HL-60 (cell line): Measurements from ENCODE around the gene PRKCE.

Source experiments
- DNase-seq, 2 experiments: peaks; one replicate each; pipeline ENCODE4 v3.0.0-alpha.2; 2010 to 2020; ENCODE audit warnings: low read depth in 1 of 2, low spot score in 1 of 2
- H3K27ac ChIP-seq: fragments of 250-450 bp; sonication (Bioruptor Pico); replicated peaks from 2 replicates; pipeline ENCODE4 v1.5.1; 2020; ENCODE audit warnings: mild to moderate bottlenecking, moderate library complexity
- H3K27me3 ChIP-seq: fragments of 250-450 bp; sonication (Bioruptor Pico); 2 replicates; pipeline ENCODE4 v1.5.1; 2021; ENCODE audit warnings: mild to moderate bottlenecking, moderate library complexity; ENCODE audit not compliant: insufficient read depth, poor library complexity, severe bottlenecking
- H3K4me3 ChIP-seq: replicated peaks from 2 replicates; pipeline ENCODE4 v1.5.1; 2011; ENCODE audit warnings: mild to moderate bottlenecking, control low read depth, low read length; ENCODE audit not compliant: insufficient read depth
- CTCF ChIP-seq: IDR thresholded peaks from one replicate; pipeline ENCODE4 v1.5.1; 2011; ENCODE audit warnings: low read length, control low read depth, inconsistent platforms; ENCODE audit not compliant: insufficient read depth
- GABPA ChIP-seq: IDR thresholded peaks from 2 replicates; pipeline ENCODE4 v1.6.1; 2012; ENCODE audit warnings: low read depth
- POLR2AphosphoS5 ChIP-seq: IDR thresholded peaks from 2 replicates; pipeline ENCODE4 v1.6.1; 2012; ENCODE audit warnings: low read depth
- SPI1 ChIP-seq: IDR thresholded peaks from 2 replicates; pipeline ENCODE4 v1.6.1; 2012; ENCODE audit warnings: low read depth, mild to moderate bottlenecking, borderline replicate concordance
- TF ChIP-seq, protein P1 (sequence below): IDR thresholded peaks from 2 replicates; pipeline ENCODE4 v1.6.1; 2012; ENCODE audit warnings: low read depth; ENCODE audit not compliant: insufficient replicate concordance

The PRKCE gene

DNA sequence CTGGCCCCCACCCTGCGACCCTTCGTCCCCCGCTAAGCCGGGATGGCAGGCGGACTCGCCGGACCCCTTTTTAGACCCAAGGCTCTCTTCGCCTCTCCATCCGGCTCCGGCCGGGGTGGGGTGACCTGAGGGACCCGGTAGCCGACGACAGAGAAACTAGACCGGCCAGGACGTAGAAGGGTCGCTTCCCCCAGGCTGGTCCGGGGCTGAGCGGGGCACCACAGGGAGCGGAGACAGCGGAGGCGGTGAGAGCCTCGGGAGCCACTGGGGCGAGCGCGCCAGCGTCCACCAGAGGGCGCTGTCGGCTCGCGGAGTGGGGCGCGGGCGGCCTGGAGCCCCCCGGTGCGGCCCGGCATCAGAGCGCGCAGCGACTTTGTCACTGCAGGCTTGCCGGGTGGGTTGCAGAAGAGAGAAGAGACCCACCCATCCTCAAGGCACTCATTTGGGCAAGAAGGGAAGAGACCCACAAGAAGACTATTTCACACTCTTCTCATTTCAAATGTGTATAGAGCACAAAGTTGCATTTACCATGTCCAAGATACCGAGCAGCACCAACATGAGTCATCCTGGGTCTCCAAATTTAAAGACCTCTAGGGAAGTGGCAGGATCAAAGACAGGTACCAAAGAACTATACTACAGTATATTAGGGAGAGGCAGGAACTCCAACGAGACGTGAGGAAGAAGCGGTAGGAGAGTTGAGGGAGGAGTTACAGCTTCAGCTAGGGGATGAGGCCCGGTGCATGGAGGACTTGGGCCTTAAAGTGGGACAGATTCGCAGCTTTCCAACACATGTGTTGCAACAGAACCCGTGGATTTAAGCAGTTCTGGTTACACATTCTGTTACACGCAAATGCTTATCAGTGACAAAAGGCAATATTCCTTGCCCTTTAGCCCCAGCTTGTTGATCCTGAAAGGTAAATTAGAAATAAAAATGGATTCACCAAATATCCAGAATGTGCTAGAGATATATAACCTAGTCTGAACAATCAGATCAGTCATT lies 7.6 kb upstream of the PRKCE start:
- peak overlapping the region; percentile 38 for H3K4me3 ChIP-seq
- peak in 1 of 2 experiments; percentile 23 for DNase-seq
- peaks cover 4% of the 10 kb centered on the region for H3K27me3 ChIP-seq
- no peak for TF ChIP-seq POLR2AphosphoS5
- peak; percentile 54 for TF ChIP-seq CTCF
- TF ChIP-seq GABPA = no peak
- no peak overlapping the region for H3K27ac ChIP-seq

GRCh38 chr2:45646289-45646688 lies 5.2 kb upstream of the PRKCE start:
- H3K27ac ChIP-seq = no peak overlapping the region
- no peak overlapping the region for H3K4me3 ChIP-seq
- no peak for DNase-seq
- no peak for TF ChIP-seq CTCF
- TF ChIP-seq SPI1 = no peak
- peaks cover 4% of the 10 kb centered on the region for H3K27me3 ChIP-seq

DNA sequence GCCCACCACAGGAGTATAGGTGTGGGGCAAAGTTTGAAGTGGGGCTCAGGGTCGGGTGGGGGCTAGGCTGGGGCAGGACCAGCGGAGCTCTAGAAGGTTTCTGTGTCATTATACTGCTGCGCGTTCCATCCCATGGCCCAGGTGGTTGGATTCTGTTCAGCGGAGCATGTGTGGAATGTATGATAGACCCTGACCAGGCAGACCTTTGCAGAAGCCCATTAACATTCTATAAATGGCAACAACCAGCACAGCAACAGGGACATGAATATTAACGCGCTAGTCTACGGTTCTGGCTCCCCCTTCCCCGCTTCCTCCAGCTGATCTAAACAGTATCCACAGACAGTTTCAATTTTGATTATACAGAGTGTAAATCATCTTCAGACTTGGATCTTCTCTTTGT lies 4.1 kb upstream of the PRKCE start:
- no peak for DNase-seq
- no peak overlapping the region for H3K27ac ChIP-seq
- TF ChIP-seq CTCF (no peak), SPI1 (no peak), GABPA (no peak), POLR2AphosphoS5 (no peak)
- TF ChIP-seq, protein P1, sequence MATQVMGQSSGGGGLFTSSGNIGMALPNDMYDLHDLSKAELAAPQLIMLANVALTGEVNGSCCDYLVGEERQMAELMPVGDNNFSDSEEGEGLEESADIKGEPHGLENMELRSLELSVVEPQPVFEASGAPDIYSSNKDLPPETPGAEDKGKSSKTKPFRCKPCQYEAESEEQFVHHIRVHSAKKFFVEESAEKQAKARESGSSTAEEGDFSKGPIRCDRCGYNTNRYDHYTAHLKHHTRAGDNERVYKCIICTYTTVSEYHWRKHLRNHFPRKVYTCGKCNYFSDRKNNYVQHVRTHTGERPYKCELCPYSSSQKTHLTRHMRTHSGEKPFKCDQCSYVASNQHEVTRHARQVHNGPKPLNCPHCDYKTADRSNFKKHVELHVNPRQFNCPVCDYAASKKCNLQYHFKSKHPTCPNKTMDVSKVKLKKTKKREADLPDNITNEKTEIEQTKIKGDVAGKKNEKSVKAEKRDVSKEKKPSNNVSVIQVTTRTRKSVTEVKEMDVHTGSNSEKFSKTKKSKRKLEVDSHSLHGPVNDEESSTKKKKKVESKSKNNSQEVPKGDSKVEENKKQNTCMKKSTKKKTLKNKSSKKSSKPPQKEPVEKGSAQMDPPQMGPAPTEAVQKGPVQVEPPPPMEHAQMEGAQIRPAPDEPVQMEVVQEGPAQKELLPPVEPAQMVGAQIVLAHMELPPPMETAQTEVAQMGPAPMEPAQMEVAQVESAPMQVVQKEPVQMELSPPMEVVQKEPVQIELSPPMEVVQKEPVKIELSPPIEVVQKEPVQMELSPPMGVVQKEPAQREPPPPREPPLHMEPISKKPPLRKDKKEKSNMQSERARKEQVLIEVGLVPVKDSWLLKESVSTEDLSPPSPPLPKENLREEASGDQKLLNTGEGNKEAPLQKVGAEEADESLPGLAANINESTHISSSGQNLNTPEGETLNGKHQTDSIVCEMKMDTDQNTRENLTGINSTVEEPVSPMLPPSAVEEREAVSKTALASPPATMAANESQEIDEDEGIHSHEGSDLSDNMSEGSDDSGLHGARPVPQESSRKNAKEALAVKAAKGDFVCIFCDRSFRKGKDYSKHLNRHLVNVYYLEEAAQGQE = no peak
- no peak overlapping the region for H3K4me3 ChIP-seq
- peaks cover 12% of the 10 kb centered on the region for H3K27me3 ChIP-seq

DNA sequence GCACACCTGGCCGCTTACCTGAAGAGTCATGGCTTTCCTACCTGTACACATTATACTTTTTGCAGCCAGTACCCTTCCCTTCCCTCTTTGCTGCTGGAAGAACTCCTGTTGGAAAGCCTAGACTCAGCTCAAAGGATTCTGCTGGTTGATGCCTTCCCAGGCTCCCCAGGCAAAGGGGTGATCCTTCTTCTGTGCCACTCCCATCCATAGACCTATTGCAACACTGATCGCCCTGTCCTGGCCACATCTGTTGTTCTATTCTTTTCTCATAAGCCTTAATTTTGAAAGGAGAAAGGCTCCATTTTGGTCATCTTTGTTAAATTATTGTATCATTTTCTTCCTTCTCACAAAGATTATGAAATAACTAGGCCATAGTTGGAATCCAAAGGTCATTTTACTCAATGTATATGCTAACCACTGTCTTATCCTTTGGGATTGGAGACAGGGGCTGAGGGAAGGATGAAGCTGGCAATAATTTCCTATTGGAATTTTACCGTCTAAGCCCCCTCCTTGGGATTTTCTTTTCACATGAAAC lies 3.4 kb upstream of the PRKCE start:
- Histone ChIP-seq H3K27ac (no peak overlapping the region), H3K4me3 (no peak overlapping the region), H3K27me3 (peaks cover 17% of the 10 kb centered on the region)
- TF ChIP-seq CTCF (no peak), SPI1 (no peak), GABPA (no peak), POLR2AphosphoS5 (no peak)
- TF ChIP-seq, protein P1 = no peak
- DNase-seq = no peak
